T-helper 9 cell (primary cell): Measurements from ENCODE around the gene PSMA6.
"Not testable (repeated sequence)": the region's sequence is repeated elsewhere in the genome, so short reads cannot be mapped to it uniquely, and the experiment has no call there.

Experiments used
- DNase-seq: peaks from one replicate; pipeline ENCODE4 v3.0.0-alpha.2; 2020

The PSMA6 gene

GRCh38 chr14:35344107-35344807, 52.1 kb downstream of the PSMA6 start:
- no peak for DNase-seq

GRCh38 chr14:35346738-35347322, 54.6 kb downstream of the PSMA6 start:
- DNase-seq, result no peak

- DNase-seq, result no peak
Observed at GRCh38 chr14:35347323-35348043, 55.3 kb downstream of the PSMA6 start.

- DNase-seq, result not testable (repeated sequence)
Observed at GRCh38 chr14:35348044-35348380, 55.8 kb downstream of the PSMA6 start.

- no peak for DNase-seq
Observed at GRCh38 chr14:35349496-35350365, 57.5 kb downstream of the PSMA6 start.

- DNase-seq, result no peak
Observed at GRCh38 chr14:35351497-35351896, 59.3 kb downstream of the PSMA6 start.

- DNase-seq, result no peak
Observed at GRCh38 chr14:35351897-35352273, 59.7 kb downstream of the PSMA6 start.

GRCh38 chr14:35352274-35353233, 60.4 kb downstream of the PSMA6 start:
- no peak for DNase-seq

- no peak for DNase-seq
Observed at GRCh38 chr14:35353409-35354172, 61.4 kb downstream of the PSMA6 start.

GRCh38 chr14:35355235-35355634, 63.1 kb downstream of the PSMA6 start:
- DNase-seq, result not testable (repeated sequence)

GRCh38 chr14:35355981-35356841, 64.0 kb downstream of the PSMA6 start:
- DNase-seq, result no peak

- DNase-seq, result not testable (repeated sequence)
Observed at GRCh38 chr14:35359655-35360054, 67.5 kb downstream of the PSMA6 start.

GRCh38 chr14:35361141-35361480, 68.9 kb downstream of the PSMA6 start:
- no peak for DNase-seq

- DNase-seq, result no peak
Observed at GRCh38 chr14:35362450-35362849, 70.3 kb downstream of the PSMA6 start.

GRCh38 chr14:35362911-35363374, 70.8 kb downstream of the PSMA6 start:
- no peak for DNase-seq

- DNase-seq, result no peak
Observed at GRCh38 chr14:35365130-35366055, 73.2 kb downstream of the PSMA6 start.

- DNase-seq, result no peak
Observed at GRCh38 chr14:35366056-35366451, 73.9 kb downstream of the PSMA6 start.

- DNase-seq, result no peak
Observed at GRCh38 chr14:35366521-35366976, 74.4 kb downstream of the PSMA6 start.

GRCh38 chr14:35367056-35367372, 74.8 kb downstream of the PSMA6 start:
- DNase-seq, result no peak
